Measurements from ENCODE around the gene FGD4. TPM values are rescaled to one million over a fixed set of nuclear protein-coding genes. Genes with fewer than 3 reads are reported as not detected.

The FGD4 gene
- total and polyA plus RNA-seq, 2 donors (not counting 3 experiments of a cell fraction or from before 2014, with no cell fraction given), result 6.6 to 44.7 TPM

DNA sequence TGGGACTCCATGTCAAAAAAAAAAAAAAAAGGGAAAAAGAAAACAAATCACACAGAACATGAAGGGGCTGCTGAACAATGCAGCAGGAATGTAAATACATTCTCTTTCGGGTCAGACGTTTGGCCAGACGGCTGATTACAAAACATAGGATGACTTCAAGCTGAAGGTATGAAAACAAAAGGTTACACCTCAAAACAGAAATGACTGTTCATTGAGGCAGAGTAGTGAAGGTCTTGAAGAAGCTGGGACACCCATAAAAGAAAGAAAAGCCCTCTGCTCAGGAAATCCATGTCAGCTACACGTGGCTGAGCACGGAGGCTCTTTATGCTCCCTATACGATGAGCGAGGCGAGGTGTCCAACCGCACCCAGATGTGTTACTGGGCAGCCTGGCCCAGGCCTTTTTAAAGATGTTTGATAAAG is 37.7 kb downstream of the FGD4 start:
- intact Hi-C loops (cut with micrococcal nuclease) (loop anchor here (1.0 to 2.0 kb wide), 4 partner anchors 8 to 37 kb away; no protein-coding TSS in a partner anchor), dilution Hi-C loops (cut with MboI; ENCODE audit: extremely low pct_ligation_motif_present, low sequenced_read_pairs) (no loop called here)
- Histone ChIP-seq H3K27me3 (ENCODE audit: control insufficient read depth in 2 of 2, insufficient read depth in 2 of 2, low read length in 2 of 2) (no peaks in the 10 kb centered on the region), H3K9me1 (replicated peaks; ENCODE audit: control insufficient read depth, extremely low read depth, insufficient read depth, low read length) (no peaks in the 10 kb centered on the region), H3K9ac (replicated peaks; ENCODE audit: extremely low read depth, insufficient read depth, low read length) (peak overlapping the region; percentile 80), H3K27ac (ENCODE audit: insufficient read depth, low read depth, low read length) (peak overlapping the region; percentile 99), H2AFZ (ENCODE audit: low read depth, low read length) (peak overlapping the region; percentile 41), H4K20me1 (replicated peaks; ENCODE audit: control insufficient read depth, extremely low read depth, insufficient read depth, low read length) (no peaks in the 10 kb centered on the region), H3K4me1 (ENCODE audit: control insufficient read depth, extremely low read depth, insufficient read depth, low read length) (peaks cover 36% of the 10 kb centered on the region), H3K9me3 (replicated peaks; ENCODE audit: control insufficient read depth, insufficient read depth, low read length) (no peaks in the 10 kb centered on the region), H3K79me2 (ENCODE audit: control insufficient read depth, insufficient read depth, low read length) (peaks cover 10% of the 10 kb centered on the region), H3K4me3 (replicated peaks in 1 of 3; ENCODE audit: insufficient read depth in 1 of 3, low read depth in 1 of 3, low read length in 3 of 3) (no peak overlapping the region), H3K36me3 (ENCODE audit: control insufficient read depth in 2 of 2, extremely low read depth in 1 of 2, insufficient read depth in 2 of 2, low read length in 2 of 2) (no peaks in the 10 kb centered on the region), H3K4me2 (ENCODE audit: insufficient read depth, low read length) (peak overlapping the region; percentile 31)
- ChIA-PET CTCF (interaction anchor here (1.1 to 1.6 kb wide), 3 partner anchors 19 to 97 kb away, joined by 3 to 5 read pairs (median 4); no protein-coding TSS in a partner anchor), POLR2A (interaction anchor here (0.7 to 1.2 kb wide), 4 partner anchors 38 to 130 kb away, joined by 3 to 5 read pairs (median 3); partner anchors contain the start of gene FGD4)
- DNase-seq (ENCODE audit: low read depth, low spot score), result peak; percentile 81
- TF ChIP-seq FOS (IDR thresholded peaks at IDR 0.05; ENCODE audit: borderline replicate concordance, insufficient read depth, low read length), result peak; percentile 63
- no peak for TF ChIP-seq CTCF (IDR thresholded peaks at IDR 0.05; ENCODE audit: extremely low read depth in 1 of 2, insufficient read depth in 1 of 2, low read depth in 1 of 2, low read length in 2 of 2)
- TF ChIP-seq POLR2AphosphoS5 (IDR thresholded peaks at IDR 0.05; ENCODE audit: insufficient read depth, low read depth, low read length), result peak; percentile 60
- TF ChIP-seq GATA2 (IDR thresholded peaks at IDR 0.05; ENCODE audit: insufficient read depth, insufficient read length, low read depth, low read length), result peak; percentile 34
- TF ChIP-seq EZH2 (IDR thresholded peaks at IDR 0.05; ENCODE audit: borderline replicate concordance, low read depth, low read length, severe bottlenecking), result no peak
- no peak for TF ChIP-seq MAX (IDR thresholded peaks at IDR 0.05; ENCODE audit: insufficient read depth, insufficient read length)
- no peak for TF ChIP-seq POLR2A (IDR thresholded peaks at IDR 0.05; ENCODE audit: low read depth, low read length)
- peak; percentile 53 for TF ChIP-seq JUN (IDR thresholded peaks at IDR 0.05; ENCODE audit: borderline replicate concordance, insufficient read depth, insufficient read length, low read depth)
- TF ChIP-seq MYC (IDR thresholded peaks at IDR 0.05; ENCODE audit: low read depth, low read length), result no peak
- BruUV-seq (replicated peaks), result no TSS peak
- FAIRE-seq, result peak; percentile 69

Measured in endothelial cell of umbilical vein (primary cell).